Esophagus muscularis mucosa (tissue), 3 donors: ENCODE data around the gene HLA-C.

Experiments
- POLR2A ChIP-seq: fragments of 450-650 bp; IDR thresholded peaks from one replicate; pipeline ENCODE4 v1.6.1; 2017; ENCODE audit warnings: antibody characterized with exemption, moderate library complexity, mild to moderate bottlenecking, low read depth
- TF ChIP-seq, protein P1 (sequence below), 3 experiments: fragments of 200-600 bp in 2 of 3; fragments of 450-650 bp in 1 of 3; sonication (generic) in 2 of 3; IDR thresholded peaks; one replicate each; pipeline ENCODE4 v1.5.1; 2017 to 2019; ENCODE audit warnings: antibody characterized with exemption in 3 of 3, mild to moderate bottlenecking in 2 of 3, moderate library complexity in 1 of 3

DNA sequence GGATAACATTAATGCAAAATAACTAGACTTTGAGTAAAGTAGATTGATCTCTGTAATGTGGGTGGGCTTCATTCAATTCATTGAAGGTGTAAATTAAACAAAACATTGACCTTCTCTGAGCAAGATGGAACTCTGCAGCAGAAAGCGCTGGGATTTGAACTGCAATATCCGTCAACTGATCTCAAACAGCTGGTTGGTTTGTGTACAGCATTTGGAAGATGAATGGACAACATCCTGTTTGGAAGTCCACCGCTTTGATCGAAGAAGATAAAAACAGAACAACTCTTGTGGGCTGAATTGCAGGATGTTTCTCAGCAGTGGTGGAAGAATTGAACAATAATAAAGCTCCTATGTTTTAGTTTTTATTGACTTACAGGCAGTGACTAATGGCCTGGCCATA lies 20.6 kb downstream of the HLA-C start:
- TF ChIP-seq, protein P1, sequence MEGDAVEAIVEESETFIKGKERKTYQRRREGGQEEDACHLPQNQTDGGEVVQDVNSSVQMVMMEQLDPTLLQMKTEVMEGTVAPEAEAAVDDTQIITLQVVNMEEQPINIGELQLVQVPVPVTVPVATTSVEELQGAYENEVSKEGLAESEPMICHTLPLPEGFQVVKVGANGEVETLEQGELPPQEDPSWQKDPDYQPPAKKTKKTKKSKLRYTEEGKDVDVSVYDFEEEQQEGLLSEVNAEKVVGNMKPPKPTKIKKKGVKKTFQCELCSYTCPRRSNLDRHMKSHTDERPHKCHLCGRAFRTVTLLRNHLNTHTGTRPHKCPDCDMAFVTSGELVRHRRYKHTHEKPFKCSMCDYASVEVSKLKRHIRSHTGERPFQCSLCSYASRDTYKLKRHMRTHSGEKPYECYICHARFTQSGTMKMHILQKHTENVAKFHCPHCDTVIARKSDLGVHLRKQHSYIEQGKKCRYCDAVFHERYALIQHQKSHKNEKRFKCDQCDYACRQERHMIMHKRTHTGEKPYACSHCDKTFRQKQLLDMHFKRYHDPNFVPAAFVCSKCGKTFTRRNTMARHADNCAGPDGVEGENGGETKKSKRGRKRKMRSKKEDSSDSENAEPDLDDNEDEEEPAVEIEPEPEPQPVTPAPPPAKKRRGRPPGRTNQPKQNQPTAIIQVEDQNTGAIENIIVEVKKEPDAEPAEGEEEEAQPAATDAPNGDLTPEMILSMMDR (IDR thresholded peaks at IDR 0.05), result no peak
- no peak for TF ChIP-seq POLR2A
